Activated naive CD4-positive, alpha-beta T cell treated with anti-CD3 and anti-CD28 coated beads for 36 hours (primary cell): Measurements from ENCODE around the gene LYPLAL1. TPM values are rescaled to one million over a fixed set of nuclear protein-coding genes. Genes with fewer than 3 reads are reported as not detected.
"Not testable (repeated sequence)": the region's sequence is repeated elsewhere in the genome, so short reads cannot be mapped to it uniquely, and the experiment has no call there.

Source experiments
- CTCF ChIA-PET: fragments of 350-600 bp; sonication (Branson Sonifier 250); formaldehyde crosslinking; loops from one replicate; lab custom pipeline; 2021; ENCODE audit warnings: antibody characterized with exemption; lab: Charles Lee
- DNase-seq: peaks from one replicate; pipeline ENCODE4 v3.0.0-alpha.2; 2020
- H3K27ac Mint-ChIP-seq: one replicate; pipeline ENCODE4 v1.8.0; 2021; ENCODE audit warnings: mild to moderate bottlenecking, mixed read lengths
- H3K27me3 Mint-ChIP-seq: one replicate; pipeline ENCODE4 v1.8.0; 2021; ENCODE audit warnings: low read depth, mixed read lengths
- H3K36me3 Mint-ChIP-seq: one replicate; pipeline ENCODE4 v1.8.0; 2021; ENCODE audit warnings: low read depth, mixed read lengths
- H3K4me1 Mint-ChIP-seq: one replicate; pipeline ENCODE4 v1.8.0; 2021; ENCODE audit warnings: low read depth, mixed read lengths
- H3K4me3 Mint-ChIP-seq: one replicate; pipeline ENCODE4 v1.8.0; 2021; ENCODE audit warnings: mild to moderate bottlenecking, moderate library complexity, mixed read lengths
- H3K9me3 Mint-ChIP-seq: one replicate; pipeline ENCODE4 v1.8.0; 2021; ENCODE audit warnings: mixed read lengths
- intact Hi-C: fragments of 100-400 bp; cut with micrococcal nuclease; formaldehyde crosslinking; loops from one replicate; pipeline ENCODE4 v1.15.1; 2023
- total RNA-seq, 2 experiments: library from RNA; stranded (reverse); gene quantifications; one replicate each; pipeline ENCODE4 v1.2.3, GENCODE V29; 2021

LYPLAL1 gene
- total RNA-seq, 2 experiments from 2014 or later: 19.9 to 21.8 TPM

- Mint-ChIP-seq H3K4me1 (no peaks in the 10 kb centered on the region), H3K9me3 (no peaks in the 10 kb centered on the region), H3K4me3 (no peak overlapping the region), H3K27me3 (no peaks in the 10 kb centered on the region), H3K27ac (no peak overlapping the region), H3K36me3 (peaks cover 13% of the 10 kb centered on the region)
- intact Hi-C loops: no loop called here
- no peak for DNase-seq
- CTCF ChIA-PET: no interaction called here
Measured at GRCh38 chr1:219226196-219226595, 52.5 kb downstream of the LYPLAL1 start.

GRCh38 chr1:219227360-219228057 is 53.8 kb downstream of the LYPLAL1 start:
- CTCF ChIA-PET: no interaction called here
- no peak overlapping the region for H3K27ac Mint-ChIP-seq
- H3K4me3 Mint-ChIP-seq: no peak overlapping the region
- no peak for DNase-seq
- intact Hi-C loops: no loop called here
- no peaks in the 10 kb centered on the region for H3K9me3 Mint-ChIP-seq
- no peaks in the 10 kb centered on the region for H3K27me3 Mint-ChIP-seq
- H3K4me1 Mint-ChIP-seq: no peaks in the 10 kb centered on the region
- H3K36me3 Mint-ChIP-seq: peaks cover 13% of the 10 kb centered on the region

- intact Hi-C loops: no loop called here
- no peaks in the 10 kb centered on the region for H3K9me3 Mint-ChIP-seq
- H3K36me3 Mint-ChIP-seq: peaks cover 13% of the 10 kb centered on the region
- DNase-seq: no peak
- H3K4me1 Mint-ChIP-seq: no peaks in the 10 kb centered on the region
- no peaks in the 10 kb centered on the region for H3K27me3 Mint-ChIP-seq
- H3K27ac Mint-ChIP-seq: no peak overlapping the region
- CTCF ChIA-PET: no interaction called here
- no peak overlapping the region for H3K4me3 Mint-ChIP-seq
Measured at GRCh38 chr1:219228058-219228419, 54.4 kb downstream of the LYPLAL1 start.

DNA sequence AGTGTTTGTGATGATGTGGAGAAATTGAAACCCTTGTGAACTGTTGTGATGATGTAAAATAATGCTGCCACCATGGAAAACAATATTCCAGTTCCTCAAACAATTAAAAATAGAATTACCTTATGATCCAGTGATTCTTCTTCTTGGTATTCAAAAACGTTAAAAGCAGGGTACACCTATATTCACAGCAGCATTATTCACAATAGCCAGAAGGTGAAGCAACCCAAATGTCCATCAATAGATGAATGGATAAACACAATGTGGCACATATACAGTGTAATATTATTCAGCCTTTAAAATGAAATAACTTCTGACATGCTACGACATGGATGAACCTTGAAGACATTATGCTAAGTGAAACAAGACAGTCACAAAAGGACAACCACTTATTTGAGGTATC is 59.2 kb downstream of the LYPLAL1 start:
- intact Hi-C loops: no loop called here
- CTCF ChIA-PET: no interaction called here
- no peak for DNase-seq
- Mint-ChIP-seq H3K36me3 (peaks cover 11% of the 10 kb centered on the region), H3K27me3 (no peaks in the 10 kb centered on the region), H3K27ac (no peak overlapping the region), H3K4me3 (no peak overlapping the region), H3K4me1 (no peaks in the 10 kb centered on the region), H3K9me3 (no peaks in the 10 kb centered on the region)

DNA sequence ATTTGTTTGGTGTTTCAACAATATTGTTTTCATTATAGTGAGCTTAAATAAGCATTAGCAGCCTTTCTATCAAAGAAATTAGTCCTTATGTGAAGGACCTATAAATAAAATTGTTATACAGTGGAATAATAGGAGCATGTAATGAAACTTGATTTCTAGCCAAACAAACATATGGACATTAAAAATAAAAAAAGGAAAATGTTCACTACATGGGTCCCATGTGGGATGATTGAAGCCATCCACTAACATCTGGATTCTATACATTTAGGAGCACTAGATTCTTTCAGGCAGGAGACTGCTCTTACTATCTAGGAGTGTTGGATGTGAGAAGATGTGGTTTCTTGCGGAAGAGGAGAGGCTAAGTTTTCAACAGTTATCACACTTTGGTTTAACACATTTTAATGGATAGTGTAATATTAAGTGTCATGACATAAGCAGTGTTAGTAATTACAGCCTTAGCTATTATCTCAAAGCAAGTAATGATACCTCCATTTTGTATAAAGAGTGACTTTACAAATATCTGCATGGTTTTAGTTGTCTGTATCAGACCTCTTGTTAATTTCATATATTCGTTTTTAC is 62.3 kb downstream of the LYPLAL1 start:
- no peak for DNase-seq
- intact Hi-C loops: no loop called here
- no peak overlapping the region for H3K27ac Mint-ChIP-seq
- H3K9me3 Mint-ChIP-seq: no peaks in the 10 kb centered on the region
- H3K36me3 Mint-ChIP-seq: peaks cover 2% of the 10 kb centered on the region
- no peak overlapping the region for H3K4me3 Mint-ChIP-seq
- CTCF ChIA-PET: no interaction called here
- H3K27me3 Mint-ChIP-seq: no peaks in the 10 kb centered on the region
- H3K4me1 Mint-ChIP-seq: no peaks in the 10 kb centered on the region

- H3K36me3 Mint-ChIP-seq: peaks cover 4% of the 10 kb centered on the region
- no peak overlapping the region for H3K27ac Mint-ChIP-seq
- H3K9me3 Mint-ChIP-seq: no peaks in the 10 kb centered on the region
- no peak for DNase-seq
- CTCF ChIA-PET: no interaction called here
- H3K4me1 Mint-ChIP-seq: no peaks in the 10 kb centered on the region
- intact Hi-C loops: no loop called here
- H3K4me3 Mint-ChIP-seq: no peak overlapping the region
- H3K27me3 Mint-ChIP-seq: no peaks in the 10 kb centered on the region
Measured at GRCh38 chr1:219236933-219237610, 63.4 kb downstream of the LYPLAL1 start.

DNA sequence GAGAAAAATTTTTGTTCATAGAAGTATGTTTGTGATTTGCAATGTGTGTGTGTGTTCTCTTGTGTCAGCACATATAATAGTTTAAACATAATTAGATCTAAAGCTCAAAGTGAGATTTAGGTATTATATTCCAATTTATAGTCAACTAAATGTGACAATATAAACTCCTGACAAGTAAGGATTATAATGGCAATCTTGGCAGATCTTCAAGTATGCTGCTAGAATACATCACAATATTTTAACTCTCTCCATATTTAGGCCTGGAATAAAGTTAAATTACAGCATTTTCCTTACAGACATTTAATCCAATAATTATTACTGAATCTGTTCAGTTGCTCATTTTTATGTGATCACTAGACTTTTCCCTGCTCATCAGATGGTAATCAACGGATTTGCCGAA is 65.8 kb downstream of the LYPLAL1 start:
- H3K27me3 Mint-ChIP-seq: no peaks in the 10 kb centered on the region
- CTCF ChIA-PET: no interaction called here
- H3K36me3 Mint-ChIP-seq: peaks cover 7% of the 10 kb centered on the region
- intact Hi-C loops: no loop called here
- DNase-seq: no peak
- no peak overlapping the region for H3K4me3 Mint-ChIP-seq
- no peaks in the 10 kb centered on the region for H3K4me1 Mint-ChIP-seq
- H3K27ac Mint-ChIP-seq: no peak overlapping the region
- H3K9me3 Mint-ChIP-seq: no peaks in the 10 kb centered on the region

- no peaks in the 10 kb centered on the region for H3K9me3 Mint-ChIP-seq
- no peaks in the 10 kb centered on the region for H3K27me3 Mint-ChIP-seq
- H3K4me1 Mint-ChIP-seq: no peaks in the 10 kb centered on the region
- H3K36me3 Mint-ChIP-seq: peaks cover 11% of the 10 kb centered on the region
- intact Hi-C loops: no loop called here
- CTCF ChIA-PET: no interaction called here
- no peak overlapping the region for H3K27ac Mint-ChIP-seq
- no peak for DNase-seq
- no peak overlapping the region for H3K4me3 Mint-ChIP-seq
Measured at GRCh38 chr1:219244864-219245263, 71.2 kb downstream of the LYPLAL1 start.

DNA sequence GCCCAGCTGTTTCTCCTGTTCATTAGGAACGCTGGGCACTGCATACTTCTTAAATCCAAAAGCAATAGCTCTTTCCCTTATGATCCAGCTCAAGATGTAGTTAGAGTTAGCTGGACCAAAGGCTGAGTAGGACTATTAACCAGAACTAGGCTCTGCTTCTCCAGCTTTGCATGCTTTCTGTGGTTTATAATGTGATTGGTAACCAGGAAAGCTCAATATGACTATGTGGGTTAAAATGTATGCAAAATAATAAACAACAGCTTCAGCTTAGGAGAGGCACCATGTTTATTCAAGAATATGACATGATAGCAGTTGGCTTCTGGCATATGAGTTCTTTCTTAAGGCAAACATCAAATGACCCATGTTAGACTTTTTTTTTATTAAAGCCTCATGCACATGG is 73.8 kb downstream of the LYPLAL1 start:
- DNase-seq: no peak
- intact Hi-C loops: no loop called here
- CTCF ChIA-PET: no interaction called here
- H3K27me3 Mint-ChIP-seq: no peaks in the 10 kb centered on the region
- H3K36me3 Mint-ChIP-seq: peaks cover 22% of the 10 kb centered on the region
- H3K9me3 Mint-ChIP-seq: peaks cover 8% of the 10 kb centered on the region
- no peaks in the 10 kb centered on the region for H3K4me1 Mint-ChIP-seq
- H3K4me3 Mint-ChIP-seq: no peak overlapping the region
- no peak overlapping the region for H3K27ac Mint-ChIP-seq

DNA sequence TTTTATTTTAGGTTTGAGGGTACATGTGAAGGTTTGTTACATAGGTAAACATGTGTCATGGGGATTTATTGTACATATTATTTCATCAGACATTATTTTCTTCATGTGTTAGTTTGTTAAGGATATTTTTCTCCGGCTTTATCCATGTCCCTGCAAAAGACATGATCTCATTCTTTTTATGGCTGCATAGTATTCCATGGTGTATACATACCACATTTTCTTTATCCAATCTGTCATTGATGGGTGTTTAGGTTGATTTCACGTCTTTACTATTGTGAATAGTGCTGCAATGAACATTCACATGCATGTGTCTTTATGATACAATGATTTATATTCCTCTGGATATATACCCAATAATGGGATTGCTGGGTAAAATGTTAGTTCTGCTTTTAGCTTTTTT is 76.8 kb downstream of the LYPLAL1 start:
- Mint-ChIP-seq H3K36me3 (peaks cover 21% of the 10 kb centered on the region), H3K9me3 (peaks cover 15% of the 10 kb centered on the region)
- intact Hi-C loops, H3K4me3 Mint-ChIP-seq, H3K27me3 Mint-ChIP-seq, CTCF ChIA-PET, H3K27ac Mint-ChIP-seq, H3K4me1 Mint-ChIP-seq, DNase-seq: not testable (repeated sequence)

- Mint-ChIP-seq H3K9me3 (peaks cover 23% of the 10 kb centered on the region), H3K4me3 (no peak overlapping the region), H3K27ac (no peak overlapping the region), H3K27me3 (no peaks in the 10 kb centered on the region), H3K36me3 (peaks cover 14% of the 10 kb centered on the region), H3K4me1 (no peaks in the 10 kb centered on the region)
- intact Hi-C loops: no loop called here
- DNase-seq: no peak
- CTCF ChIA-PET: no interaction called here
Measured at GRCh38 chr1:219257751-219258150, 84.1 kb downstream of the LYPLAL1 start.

- CTCF ChIA-PET: interaction anchor here (1.3 kb wide), 1 partner anchor 16 kb away, joined by 4 read pairs; no protein-coding TSS in a partner anchor
- Mint-ChIP-seq H3K36me3 (peaks cover 6% of the 10 kb centered on the region), H3K27me3 (no peaks in the 10 kb centered on the region), H3K4me1 (no peaks in the 10 kb centered on the region), H3K4me3 (no peak overlapping the region), H3K9me3 (peaks cover 20% of the 10 kb centered on the region), H3K27ac (no peak overlapping the region)
- no peak for DNase-seq
- intact Hi-C loops: no loop called here
Measured at GRCh38 chr1:219261454-219261853, 87.8 kb downstream of the LYPLAL1 start.
